GM19438 (cell line): ENCODE results near the gene TM7SF2.
"Not testable (repeated sequence)": the region's sequence is repeated elsewhere in the genome, so short reads cannot be mapped to it uniquely, and the experiment has no call there.

ENCODE experiments used
- ATAC-seq: cut with Tn5 transposase; IDR thresholded peaks from one replicate; pipeline ENCODE4 v1.9.1; 2021; ENCODE audit warnings: low read depth; ENCODE audit not compliant: unreplicated experiment

Gene TM7SF2

GRCh38 chr11:65113361-65113756, 1.7 kb downstream of the TM7SF2 start:
- no peak for ATAC-seq

- no peak for ATAC-seq
Observed at GRCh38 chr11:65113839-65114238, 2.2 kb downstream of the TM7SF2 start.

- ATAC-seq: no peak
Observed at GRCh38 chr11:65114538-65115171, 3.0 kb downstream of the TM7SF2 start.

GRCh38 chr11:65115361-65116082, 3.9 kb downstream of the TM7SF2 start:
- ATAC-seq: no peak

- no peak for ATAC-seq
Observed at GRCh38 chr11:65116370-65117205, 4.9 kb downstream of the TM7SF2 start.

GRCh38 chr11:65117206-65118096, 5.8 kb downstream of the TM7SF2 start, which contains the start of gene ZNHIT2:
TSS of gene ZNHIT2 (minus strand) at chr11:65117701. CDS start at chr11:65117653, 48 bp downstream.
- ATAC-seq: peak; percentile 50

- ATAC-seq: no peak
Observed at GRCh38 chr11:65118097-65118837, 6.6 kb downstream of the TM7SF2 start.

- ATAC-seq: not testable (repeated sequence)
Observed at GRCh38 chr11:65118891-65119669, 7.4 kb downstream of the TM7SF2 start.

- no peak for ATAC-seq
Observed at GRCh38 chr11:65119670-65119995, 8.0 kb downstream of the TM7SF2 start.

- ATAC-seq: no peak
Observed at GRCh38 chr11:65120831-65121230, 9.2 kb downstream of the TM7SF2 start.

- ATAC-seq: no peak
Observed at GRCh38 chr11:65121447-65121864, 9.8 kb downstream of the TM7SF2 start.

GRCh38 chr11:65121865-65122696, 10.4 kb downstream of the TM7SF2 start, which contains the start of the genes FAU and MRPL49:
TSS of gene FAU (minus strand) at chr11:65122134. CDS start at chr11:65121813, 321 bp downstream.
TSS of gene MRPL49 (plus strand) at chr11:65122321. CDS start at chr11:65122347, 26 bp downstream.
- peak; percentile 65 for ATAC-seq

GRCh38 chr11:65124480-65125196, 13.0 kb downstream of the TM7SF2 start:
- ATAC-seq: no peak

- no peak for ATAC-seq
Observed at GRCh38 chr11:65125197-65126056, 13.8 kb downstream of the TM7SF2 start.

GRCh38 chr11:65126624-65127274, 15.1 kb downstream of the TM7SF2 start:
- no peak for ATAC-seq
